NCI-H1694 treated with DMSO at 0.1 percent for 48 hours (cell line): ENCODE data around the gene SGCA.

ENCODE experiments used
- DNase-seq: peaks from one replicate; lab custom pipeline; 2025; lab: John Stamatoyannopoulos, UW

SGCA gene

GRCh38 chr17:50209472-50210239 lies 43.9 kb downstream of the SGCA start:
- peak; percentile 62 for DNase-seq

GRCh38 chr17:50210240-50211225 lies 44.7 kb downstream of the SGCA start:
- no peak for DNase-seq

GRCh38 chr17:50211249-50212120 lies 45.7 kb downstream of the SGCA start:
- no peak for DNase-seq

- no peak for DNase-seq
Measured at GRCh38 chr17:50212121-50212843, 46.5 kb downstream of the SGCA start.

GRCh38 chr17:50213026-50214022 lies 47.5 kb downstream of the SGCA start:
- peak; percentile 79 for DNase-seq

- DNase-seq = no peak
Measured at GRCh38 chr17:50214976-50215760, 49.4 kb downstream of the SGCA start.

- DNase-seq = no peak
Measured at GRCh38 chr17:50217591-50217990, 51.8 kb downstream of the SGCA start.

GRCh38 chr17:50218071-50218759 lies 52.4 kb downstream of the SGCA start:
- DNase-seq = no peak

GRCh38 chr17:50218771-50219315 lies 53.0 kb downstream of the SGCA start:
- DNase-seq = no peak

- no peak for DNase-seq
Measured at GRCh38 chr17:50219342-50219741, 53.5 kb downstream of the SGCA start.

GRCh38 chr17:50219939-50220465 lies 54.2 kb downstream of the SGCA start:
- DNase-seq = no peak

GRCh38 chr17:50220811-50221210 lies 55.0 kb downstream of the SGCA start:
- no peak for DNase-seq

- no peak for DNase-seq
Measured at GRCh38 chr17:50221266-50221863, 55.6 kb downstream of the SGCA start.

GRCh38 chr17:50221864-50222545 lies 56.2 kb downstream of the SGCA start:
- no peak for DNase-seq

- no peak for DNase-seq
Measured at GRCh38 chr17:50222922-50223321, 57.1 kb downstream of the SGCA start.
